ENCODE measurements around the gene HOXA6.

Gene HOXA6

DNA sequence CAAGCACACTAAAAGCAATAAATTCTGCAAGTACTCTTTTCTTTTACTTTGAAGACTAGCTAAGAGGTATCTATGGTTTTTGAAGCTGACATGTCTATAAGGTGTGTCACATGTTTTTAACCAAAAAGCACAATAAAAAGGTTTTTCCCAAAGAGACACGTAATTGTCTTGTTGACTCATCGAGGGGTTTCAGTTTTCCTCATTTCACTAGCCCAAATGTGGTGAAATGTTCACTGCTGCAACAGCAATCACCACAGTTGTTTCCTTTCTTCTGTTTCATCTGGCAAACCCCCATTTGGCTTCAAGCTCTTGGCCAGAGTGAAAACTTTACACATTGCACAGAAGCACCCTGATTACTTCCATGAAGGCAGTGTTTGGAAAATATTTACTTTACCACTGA lies 13.2 kb downstream of the HOXA6 start:
- DNase-seq (ENCODE audit: low spot score): no peak
- no peak overlapping the region for H3K4me3 ChIP-seq
- TF ChIP-seq, protein P1, sequence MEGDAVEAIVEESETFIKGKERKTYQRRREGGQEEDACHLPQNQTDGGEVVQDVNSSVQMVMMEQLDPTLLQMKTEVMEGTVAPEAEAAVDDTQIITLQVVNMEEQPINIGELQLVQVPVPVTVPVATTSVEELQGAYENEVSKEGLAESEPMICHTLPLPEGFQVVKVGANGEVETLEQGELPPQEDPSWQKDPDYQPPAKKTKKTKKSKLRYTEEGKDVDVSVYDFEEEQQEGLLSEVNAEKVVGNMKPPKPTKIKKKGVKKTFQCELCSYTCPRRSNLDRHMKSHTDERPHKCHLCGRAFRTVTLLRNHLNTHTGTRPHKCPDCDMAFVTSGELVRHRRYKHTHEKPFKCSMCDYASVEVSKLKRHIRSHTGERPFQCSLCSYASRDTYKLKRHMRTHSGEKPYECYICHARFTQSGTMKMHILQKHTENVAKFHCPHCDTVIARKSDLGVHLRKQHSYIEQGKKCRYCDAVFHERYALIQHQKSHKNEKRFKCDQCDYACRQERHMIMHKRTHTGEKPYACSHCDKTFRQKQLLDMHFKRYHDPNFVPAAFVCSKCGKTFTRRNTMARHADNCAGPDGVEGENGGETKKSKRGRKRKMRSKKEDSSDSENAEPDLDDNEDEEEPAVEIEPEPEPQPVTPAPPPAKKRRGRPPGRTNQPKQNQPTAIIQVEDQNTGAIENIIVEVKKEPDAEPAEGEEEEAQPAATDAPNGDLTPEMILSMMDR (IDR thresholded peaks at IDR 0.05): no peak
- H3K27ac ChIP-seq: no peak overlapping the region

DNA sequence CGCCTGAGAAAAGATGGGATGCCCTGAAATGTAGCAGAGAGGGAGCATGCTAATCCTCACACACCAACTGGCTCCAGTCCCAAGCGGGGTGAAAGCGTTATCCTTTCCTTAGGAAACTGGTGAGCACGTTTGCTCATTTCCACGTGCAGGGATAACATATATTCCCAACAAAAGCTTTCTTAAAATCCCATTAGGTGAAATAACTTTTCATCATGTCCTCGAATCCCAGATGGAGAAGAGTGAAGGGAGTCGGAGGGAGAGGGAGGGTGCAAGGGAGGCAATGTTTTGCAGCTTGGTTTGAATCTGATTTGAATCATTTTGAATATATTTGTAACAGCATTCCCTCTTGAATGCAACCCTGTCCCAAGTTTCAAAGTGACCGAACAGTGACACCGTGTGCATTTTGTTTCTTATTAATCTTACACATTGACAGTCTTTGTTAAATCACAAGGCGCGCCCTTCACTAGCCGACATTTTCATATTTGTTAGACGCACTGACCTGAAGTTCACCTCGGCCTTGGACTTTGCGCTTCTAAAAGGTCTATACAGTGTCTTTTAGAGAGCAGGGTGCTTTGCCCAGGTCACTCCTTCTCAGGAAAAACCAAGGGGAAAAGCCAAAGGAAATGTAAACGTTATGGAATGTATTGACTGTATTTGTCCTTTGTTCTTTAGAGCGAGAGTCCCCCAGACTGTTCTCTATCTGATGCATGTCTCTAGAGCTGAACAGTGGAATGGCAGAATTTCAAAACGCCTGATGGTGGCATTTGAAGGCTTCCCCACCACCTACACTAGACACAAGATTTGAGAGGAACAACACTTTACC lies 14.0 kb downstream of the HOXA6 start:
- TF ChIP-seq, protein P1 (IDR thresholded peaks at IDR 0.05): no peak
- Histone ChIP-seq H3K4me3 (no peak overlapping the region), H3K27ac (no peak overlapping the region)
- peak; percentile 43 for DNase-seq (ENCODE audit: low spot score)

GRCh38 chr7:27132978-27133377 lies 14.6 kb downstream of the HOXA6 start:
- Histone ChIP-seq H3K4me3 (no peak overlapping the region), H3K27ac (no peak overlapping the region)
- TF ChIP-seq, protein P1 (IDR thresholded peaks at IDR 0.05): no peak
- DNase-seq (ENCODE audit: low spot score): no peak

- no peak for DNase-seq (ENCODE audit: low spot score)
- Histone ChIP-seq H3K4me3 (no peak overlapping the region), H3K27ac (no peak overlapping the region)
These were observed 15.4 kb downstream of the HOXA6 start for GRCh38 chr7:27132214-27132613.

DNA sequence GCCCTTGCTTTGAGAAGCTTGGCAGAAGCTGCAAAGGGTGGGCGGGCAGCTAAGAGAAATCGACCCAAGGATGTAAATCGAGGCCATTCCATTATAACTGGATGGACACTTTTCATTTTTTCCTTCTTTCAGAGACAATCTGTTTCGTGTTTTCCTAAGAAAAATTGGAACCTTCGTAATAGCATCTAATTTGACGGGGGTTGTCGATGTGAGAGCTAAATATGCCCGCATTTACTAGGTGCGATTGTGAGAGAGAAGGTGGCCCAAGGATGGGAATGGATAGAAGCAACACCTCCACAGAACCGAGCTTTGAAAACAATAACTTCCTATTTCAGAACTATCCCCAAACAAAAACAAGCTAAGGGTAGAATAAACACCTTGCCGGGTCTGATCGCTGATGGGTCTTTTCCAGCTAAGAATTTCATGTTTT lies 16.2 kb downstream of the HOXA6 start:
- no peak for DNase-seq (ENCODE audit: low spot score)
- Histone ChIP-seq H3K27ac (no peak overlapping the region), H3K4me3 (peak overlapping the region; percentile 76)
- TF ChIP-seq, protein P1 (IDR thresholded peaks at IDR 0.05): no peak

More at GRCh38 chr7:27132214-27132613, 15.4 kb downstream of the HOXA6 start:
- TF ChIP-seq, protein P1 (IDR thresholded peaks at IDR 0.05): no peak

GRCh38 chr7:27130540-27131389 lies 16.8 kb downstream of the HOXA6 start, which contains the start of gene HOXA4:
Gene HOXA4, minus strand, starts transcription at chr7:27130757. Its CDS starts 24 bp downstream, at chr7:27130733.
- peak within 1 kb of the TSS in 1 of 2 donors; percentile 81 for H3K27ac ChIP-seq
- TF ChIP-seq, protein P1 (IDR thresholded peaks at IDR 0.05): no peak
- peak; percentile 66 for DNase-seq (ENCODE audit: low spot score)
- H3K4me3 ChIP-seq: peak within 1 kb of the TSS; percentile 76
